BJ (cell line): Measurements from ENCODE around the gene KIAA1586. TPM values are rescaled to one million over a fixed set of nuclear protein-coding genes. Genes with fewer than 3 reads are reported as not detected.
A peak's percentile ranks its signal among the peaks of the same experiment; 100 is the strongest.
"Not testable (repeated sequence)": the region's sequence is repeated elsewhere in the genome, so short reads cannot be mapped to it uniquely, and the experiment has no call there.

Experiments
- CTCF ChIA-PET: fragments of 350-600 bp; formaldehyde crosslinking; extraction: SDS; loops from one replicate; lab custom pipeline; 2021; ENCODE audit warnings: antibody characterized with exemption, inconsistent platforms; lab: Yijun Ruan, JAX
- POLR2A ChIA-PET: fragments of 300-600 bp; sonication (Branson Sonifier 250); formaldehyde crosslinking; extraction: SDS; loops from one replicate; lab custom pipeline; 2021; ENCODE audit warnings: antibody characterized with exemption; lab: Charles Lee
- DNase-seq: peaks from one replicate; pipeline ENCODE4 v3.0.0-alpha.2; 2011; ENCODE audit warnings: low read depth
- H3K27me3 ChIP-seq: 2 replicates; pipeline ENCODE4 v1.6.0; 2011; ENCODE audit warnings: low read length; ENCODE audit not compliant: control insufficient read depth, insufficient read depth
- H3K36me3 ChIP-seq: 2 replicates; pipeline ENCODE4 v1.5.1; 2011; ENCODE audit warnings: low read length; ENCODE audit not compliant: control insufficient read depth, insufficient read depth
- H3K4me3 ChIP-seq: 2 replicates; pipeline ENCODE4 v1.5.1; 2011; ENCODE audit warnings: low read depth, mild to moderate bottlenecking, control low read depth, low read length
- CTCF ChIP-seq: IDR thresholded peaks from 2 replicates; pipeline ENCODE4 v1.5.1; 2011; ENCODE audit warnings: low read depth, mild to moderate bottlenecking, control low read depth, inconsistent platforms, low read length, moderate library complexity; ENCODE audit not compliant: insufficient read depth
- polyA minus RNA-seq: library from RNA; depleted of rRNA, polyadenylated mRNA; stranded (reverse); fragments of >200 nt; gene quantifications from 2 replicates; pipeline ENCODE4 v1.2.3, GENCODE V29; 2011; rRNA and poly(A)+ RNA removed
- polyA plus RNA-seq: library from polyadenylated mRNA; depleted of rRNA; stranded (reverse); fragments of >200 nt; gene quantifications from 2 replicates; pipeline ENCODE4 v1.2.3, GENCODE V29; 2011; rRNA removed

The KIAA1586 gene
- polyA plus RNA-seq (2.3 and 5.5 TPM in 2 replicates), polyA minus RNA-seq (1.5 and 2.3 TPM in 2 replicates)

- POLR2A ChIA-PET = interaction anchor here (0.6 kb wide), 1 partner anchor 46 kb away, joined by 3 read pairs; no protein-coding TSS in a partner anchor
- H3K36me3 ChIP-seq, H3K27me3 ChIP-seq: not testable (repeated sequence)
- peak; percentile 58 for DNase-seq
- CTCF ChIA-PET = interaction anchor here (0.7 to 1.5 kb wide), 3 partner anchors 23 to 91 kb away, joined by 4 read pairs; partner anchors contain the start of gene BEND6
- H3K4me3 ChIP-seq = peak within 1 kb of the TSS; percentile 49
Observed at GRCh38 chr6:57046332-57047256, at the start of gene KIAA1586. TSS of gene KIAA1586 (plus strand) at chr6:57046693. CDS start at chr6:57046756, 63 bp downstream.

GRCh38 chr6:56999049-56999448, 47.4 kb upstream of the KIAA1586 start:
- no peaks in the 10 kb centered on the region for H3K36me3 ChIP-seq
- ChIA-PET CTCF (interaction anchor here (1.0 kb wide), 1 partner anchor 37 kb away, joined by 3 read pairs; no protein-coding TSS in a partner anchor), POLR2A (no interaction called here)
- H3K27me3 ChIP-seq = no peaks in the 10 kb centered on the region
- DNase-seq = no peak
- H3K4me3 ChIP-seq = no peak overlapping the region
- no peak for TF ChIP-seq CTCF

GRCh38 chr6:56999748-57000147, 46.7 kb upstream of the KIAA1586 start:
- CTCF ChIA-PET, POLR2A ChIA-PET, DNase-seq, H3K36me3 ChIP-seq, H3K27me3 ChIP-seq, H3K4me3 ChIP-seq: not testable (repeated sequence)

GRCh38 chr6:57002197-57002596, 44.3 kb upstream of the KIAA1586 start:
- H3K36me3 ChIP-seq = no peaks in the 10 kb centered on the region
- DNase-seq = no peak
- no peaks in the 10 kb centered on the region for H3K27me3 ChIP-seq
- TF ChIP-seq CTCF = no peak
- H3K4me3 ChIP-seq = no peak overlapping the region
- ChIA-PET CTCF (no interaction called here), POLR2A (no interaction called here)

- ChIA-PET POLR2A (no interaction called here), CTCF (interaction anchor here (0.7 to 1.5 kb wide), 4 partner anchors 13 to 104 kb away, joined by 3 read pairs; no protein-coding TSS in a partner anchor)
- H3K36me3 ChIP-seq = no peaks in the 10 kb centered on the region
- no peak overlapping the region for H3K4me3 ChIP-seq
- no peak for DNase-seq
- no peak for TF ChIP-seq CTCF
- no peaks in the 10 kb centered on the region for H3K27me3 ChIP-seq
Observed at GRCh38 chr6:57004292-57004691, 42.2 kb upstream of the KIAA1586 start.

- Histone ChIP-seq H3K4me3 (no peak overlapping the region), H3K36me3 (no peaks in the 10 kb centered on the region), H3K27me3 (no peaks in the 10 kb centered on the region)
- POLR2A ChIA-PET = no interaction called here
- TF ChIP-seq CTCF = no peak
- DNase-seq = no peak
- CTCF ChIA-PET = no interaction called here
Observed at GRCh38 chr6:57006101-57006500, 40.4 kb upstream of the KIAA1586 start.

GRCh38 chr6:57008069-57008468, 38.4 kb upstream of the KIAA1586 start:
- DNase-seq, POLR2A ChIA-PET, H3K4me3 ChIP-seq, H3K36me3 ChIP-seq, H3K27me3 ChIP-seq: not testable (repeated sequence)
- CTCF ChIA-PET = interaction anchor here (1.6 kb wide), 1 partner anchor 105 kb away, joined by 5 read pairs; no protein-coding TSS in a partner anchor
